Vagina (tissue), 2 donors: ENCODE data around the gene HIBCH. TPM values are rescaled to one million over a fixed set of nuclear protein-coding genes. Genes with fewer than 3 reads are reported as not detected.
"Not testable (repeated sequence)": the region's sequence is repeated elsewhere in the genome, so short reads cannot be mapped to it uniquely, and the experiment has no call there.

Source experiments
- DNase-seq, 2 donors: peaks; one replicate each; pipeline ENCODE4 v3.0.0-alpha.2; 2017; ENCODE audit errors: extremely low spot score in 2 of 2
- H3K27ac ChIP-seq: fragments of 200-600 bp; sonication (generic); one replicate; pipeline ENCODE4 v1.5.1; 2019
- H3K27me3 ChIP-seq: fragments of 200-600 bp; sonication (generic); one replicate; pipeline ENCODE4 v1.5.1; 2019
- H3K36me3 ChIP-seq, 2 donors: fragments of 200-600 bp; sonication (generic); one replicate each; pipeline ENCODE4 v1.5.1; 2017 to 2019
- H3K4me1 ChIP-seq: fragments of 200-600 bp; sonication (generic); one replicate; pipeline ENCODE4 v1.5.1; 2019
- H3K4me3 ChIP-seq, 2 donors: fragments of 200-600 bp; sonication (generic); 1 replicate in 1 of 2; 2 replicates in 1 of 2; pipeline ENCODE4 v1.5.1; 2016 to 2019
- H3K9me3 ChIP-seq: fragments of 200-600 bp; sonication (generic); one replicate; pipeline ENCODE4 v1.5.1; 2019
- POLR2A ChIP-seq, 2 donors: fragments of 450-650 bp; IDR thresholded peaks; one replicate each; pipeline ENCODE4 v1.6.1; 2017; ENCODE audit warnings: antibody characterized with exemption in 2 of 2, mild to moderate bottlenecking in 2 of 2, moderate library complexity in 2 of 2
- POLR2AphosphoS5 ChIP-seq, 2 donors: sonication (generic); formaldehyde crosslinking; IDR thresholded peaks; one replicate each; pipeline ENCODE4 v1.9.0; 2017; ENCODE audit warnings: antibody characterized with exemption in 2 of 2, mild to moderate bottlenecking in 2 of 2, low read depth in 1 of 2; ENCODE audit not compliant: insufficient read depth in 1 of 2
- intact Hi-C: fragments of 100-400 bp; cut with DNase I; formaldehyde crosslinking; loops from one replicate; pipeline ENCODE4 v1.15.1; 2023
- total RNA-seq: library from RNA; depleted of rRNA; stranded (reverse); fragments of >200 nt; gene quantifications from one replicate; pipeline ENCODE4 v1.2.3, GENCODE V29; 2016
- TF ChIP-seq, protein P1 (sequence below), 3 experiments: fragments of 450-650 bp in 2 of 3; fragments of 200-600 bp in 1 of 3; sonication (generic) in 1 of 3; IDR thresholded peaks; one replicate each; pipeline ENCODE4 v1.5.1; 2017 to 2019; ENCODE audit warnings: antibody characterized with exemption in 3 of 3, mild to moderate bottlenecking in 2 of 3, moderate library complexity in 2 of 3

Gene HIBCH
- total RNA-seq, 1 donor from 2014 or later: 25.0 TPM

DNA sequence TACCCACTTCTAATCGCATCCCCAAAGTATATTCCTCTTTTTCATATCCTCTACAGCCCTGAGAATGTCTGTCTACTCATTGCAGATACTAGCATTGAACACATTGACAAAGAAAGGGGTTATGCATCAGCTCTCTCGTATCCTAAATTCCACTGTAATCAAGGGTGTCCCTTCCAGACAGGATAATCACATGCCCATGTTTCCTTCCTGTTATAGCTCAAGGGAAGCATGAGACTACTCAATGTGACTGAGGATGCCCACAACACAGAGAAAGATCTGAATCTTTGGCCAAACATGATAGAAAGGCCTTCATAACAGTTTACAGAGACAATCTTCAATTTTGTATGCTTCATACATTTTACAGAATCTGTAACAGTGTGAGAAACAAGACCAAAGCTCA, 69.2 kb downstream of the HIBCH start:
- TF ChIP-seq POLR2AphosphoS5 (IDR thresholded peaks at IDR 0.05; ENCODE audit: insufficient read depth in 1 of 2, low read depth in 1 of 2) (no peak), POLR2A (IDR thresholded peaks at IDR 0.05) (no peak)
- TF ChIP-seq, protein P1, sequence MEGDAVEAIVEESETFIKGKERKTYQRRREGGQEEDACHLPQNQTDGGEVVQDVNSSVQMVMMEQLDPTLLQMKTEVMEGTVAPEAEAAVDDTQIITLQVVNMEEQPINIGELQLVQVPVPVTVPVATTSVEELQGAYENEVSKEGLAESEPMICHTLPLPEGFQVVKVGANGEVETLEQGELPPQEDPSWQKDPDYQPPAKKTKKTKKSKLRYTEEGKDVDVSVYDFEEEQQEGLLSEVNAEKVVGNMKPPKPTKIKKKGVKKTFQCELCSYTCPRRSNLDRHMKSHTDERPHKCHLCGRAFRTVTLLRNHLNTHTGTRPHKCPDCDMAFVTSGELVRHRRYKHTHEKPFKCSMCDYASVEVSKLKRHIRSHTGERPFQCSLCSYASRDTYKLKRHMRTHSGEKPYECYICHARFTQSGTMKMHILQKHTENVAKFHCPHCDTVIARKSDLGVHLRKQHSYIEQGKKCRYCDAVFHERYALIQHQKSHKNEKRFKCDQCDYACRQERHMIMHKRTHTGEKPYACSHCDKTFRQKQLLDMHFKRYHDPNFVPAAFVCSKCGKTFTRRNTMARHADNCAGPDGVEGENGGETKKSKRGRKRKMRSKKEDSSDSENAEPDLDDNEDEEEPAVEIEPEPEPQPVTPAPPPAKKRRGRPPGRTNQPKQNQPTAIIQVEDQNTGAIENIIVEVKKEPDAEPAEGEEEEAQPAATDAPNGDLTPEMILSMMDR (IDR thresholded peaks at IDR 0.05): no peak
- no peaks in the 10 kb centered on the region for H3K27me3 ChIP-seq
- H3K27ac ChIP-seq: no peak overlapping the region
- H3K9me3 ChIP-seq: no peaks in the 10 kb centered on the region
- H3K4me1 ChIP-seq: no peaks in the 10 kb centered on the region
- H3K4me3 ChIP-seq: no peak overlapping the region
- DNase-seq: no peak
- peaks cover 0 to 10% of the 10 kb centered on the region in 2 donors for H3K36me3 ChIP-seq
- intact Hi-C loops: no loop called here

DNA sequence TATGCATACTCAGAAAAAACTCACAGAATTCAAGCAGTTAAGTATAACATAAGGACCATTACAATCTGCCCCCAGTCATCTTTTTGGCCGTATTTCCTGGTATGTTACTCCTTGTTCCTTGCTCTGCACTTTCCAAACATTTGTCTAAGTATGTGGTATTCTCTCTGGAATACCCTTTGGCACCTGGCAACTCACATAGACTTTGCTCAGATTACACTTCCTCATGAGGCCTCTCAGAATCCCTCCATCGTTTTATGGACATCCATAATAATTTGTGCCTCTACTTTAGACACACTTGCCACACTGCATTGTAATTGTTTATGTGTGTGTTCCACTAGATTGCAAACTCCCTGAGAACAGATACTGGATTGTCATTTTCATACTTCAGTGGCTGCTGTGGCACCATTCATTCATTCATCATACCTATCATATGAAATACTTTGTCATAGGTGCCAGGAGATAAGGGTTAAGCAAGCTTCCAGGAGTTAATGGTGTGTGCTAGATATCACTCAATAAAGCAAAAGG, 84.0 kb downstream of the HIBCH start:
- Histone ChIP-seq H3K27me3 (no peaks in the 10 kb centered on the region), H3K27ac (no peak overlapping the region), H3K4me3 (no peak overlapping the region), H3K36me3 (peaks cover 0 to 7% of the 10 kb centered on the region in 2 donors), H3K4me1 (no peaks in the 10 kb centered on the region), H3K9me3 (no peaks in the 10 kb centered on the region)
- intact Hi-C loops: no loop called here
- DNase-seq: no peak
- no peak for TF ChIP-seq POLR2A (IDR thresholded peaks at IDR 0.05)

DNA sequence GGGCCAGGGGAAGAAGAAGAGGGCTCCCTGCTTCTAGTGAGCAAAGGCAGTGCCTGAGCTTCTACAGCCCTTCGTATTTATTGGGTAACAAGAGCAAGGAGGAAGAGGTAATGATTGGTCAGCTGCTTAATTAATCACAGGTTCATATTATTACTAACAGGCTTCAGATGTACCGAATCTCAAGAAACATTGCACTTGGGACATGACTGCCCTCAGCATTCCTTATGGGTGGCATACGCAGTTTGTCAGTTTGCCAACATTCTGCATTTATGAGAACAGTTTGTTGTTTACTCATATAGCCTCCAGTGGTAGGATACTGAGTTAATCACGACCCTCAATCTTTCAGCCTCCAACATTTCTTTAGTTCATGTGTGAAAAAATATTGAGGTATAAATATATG, 84.5 kb downstream of the HIBCH start:
- H3K9me3 ChIP-seq: no peaks in the 10 kb centered on the region
- no peak overlapping the region for H3K27ac ChIP-seq
- H3K4me1 ChIP-seq: no peaks in the 10 kb centered on the region
- H3K4me3 ChIP-seq: no peak overlapping the region
- DNase-seq: no peak
- peaks cover 0 to 7% of the 10 kb centered on the region in 2 donors for H3K36me3 ChIP-seq
- no peaks in the 10 kb centered on the region for H3K27me3 ChIP-seq
- TF ChIP-seq POLR2A (IDR thresholded peaks at IDR 0.05) (no peak), POLR2AphosphoS5 (IDR thresholded peaks at IDR 0.05; ENCODE audit: insufficient read depth in 1 of 2, low read depth in 1 of 2) (no peak)
- TF ChIP-seq, protein P1 (IDR thresholded peaks at IDR 0.05): no peak
- intact Hi-C loops: no loop called here

DNA sequence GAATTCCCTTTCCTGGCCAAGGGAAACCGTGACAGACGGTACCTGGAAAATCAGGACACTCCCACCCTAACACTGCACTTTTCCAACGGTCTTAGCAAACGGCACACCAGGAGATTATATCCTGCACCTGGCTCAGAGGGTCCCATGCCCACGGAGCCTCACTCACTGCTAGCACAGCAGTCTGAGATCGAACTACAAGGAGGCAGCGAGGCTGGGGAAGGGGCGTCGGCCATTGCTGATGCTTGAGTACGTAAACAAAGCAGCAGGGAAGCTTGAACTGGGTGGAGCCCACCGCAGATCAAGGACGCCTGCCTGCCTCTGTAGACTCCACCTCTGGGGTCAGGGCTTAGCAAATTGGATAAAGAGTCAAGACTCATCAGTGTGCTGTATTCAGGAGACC, 95.6 kb downstream of the HIBCH start:
- H3K9me3 ChIP-seq, H3K4me1 ChIP-seq, H3K27ac ChIP-seq, intact Hi-C loops, H3K4me3 ChIP-seq, DNase-seq, H3K27me3 ChIP-seq: not testable (repeated sequence)
- peaks cover 0 to 10% of the 10 kb centered on the region in 2 donors for H3K36me3 ChIP-seq

DNA sequence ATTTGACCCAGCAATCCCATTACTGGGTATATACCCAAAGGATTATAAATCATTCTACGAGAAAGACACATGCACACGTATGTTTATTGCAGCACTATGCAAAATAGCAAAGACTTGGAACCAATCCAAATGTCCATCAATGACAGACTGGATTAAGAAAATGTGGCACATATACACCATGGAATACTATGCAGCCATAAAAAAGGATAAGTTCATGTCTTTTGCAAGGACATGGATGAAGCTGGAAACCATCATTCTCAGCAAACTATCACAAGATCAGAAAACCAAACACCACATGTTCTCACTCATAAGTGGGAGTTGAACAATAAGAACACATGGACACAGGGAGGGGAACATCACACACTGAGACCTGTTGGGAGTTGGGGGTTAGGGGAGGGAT, 96.9 kb downstream of the HIBCH start:
- H3K9me3 ChIP-seq, H3K27ac ChIP-seq, DNase-seq, intact Hi-C loops, H3K4me3 ChIP-seq, H3K27me3 ChIP-seq, H3K4me1 ChIP-seq: not testable (repeated sequence)
- H3K36me3 ChIP-seq: peaks cover 0 to 10% of the 10 kb centered on the region in 2 donors

DNA sequence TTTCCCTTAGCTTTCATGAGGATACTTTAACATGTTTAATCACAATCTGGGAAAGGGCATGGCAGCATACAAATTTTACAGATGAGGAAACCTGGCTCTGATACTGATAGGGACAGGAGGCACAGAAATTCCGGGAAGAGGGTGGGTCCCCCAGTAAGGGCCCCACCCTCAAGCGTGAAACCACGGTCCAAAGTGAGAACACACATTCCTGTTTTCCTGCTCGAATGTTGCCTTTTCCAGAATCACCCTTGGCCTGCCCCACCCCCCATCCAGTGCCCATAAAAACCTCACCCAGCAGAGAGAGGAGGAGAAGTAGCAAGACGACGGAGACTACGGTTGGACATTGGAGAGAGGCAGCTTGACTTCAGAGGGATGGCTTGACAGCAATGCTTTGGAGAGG, 98.2 kb downstream of the HIBCH start:
- TF ChIP-seq POLR2AphosphoS5 (IDR thresholded peaks at IDR 0.05; ENCODE audit: insufficient read depth in 1 of 2, low read depth in 1 of 2): no peak
- TF ChIP-seq, protein P1 (IDR thresholded peaks at IDR 0.05): no peak
- TF ChIP-seq POLR2A (IDR thresholded peaks at IDR 0.05): no peak
- Histone ChIP-seq H3K9me3 (no peaks in the 10 kb centered on the region), H3K4me1 (peaks cover 13% of the 10 kb centered on the region), H3K27me3 (no peaks in the 10 kb centered on the region), H3K36me3 (peaks cover 0 to 10% of the 10 kb centered on the region in 2 donors), H3K4me3 (no peak overlapping the region), H3K27ac (no peak overlapping the region)
- DNase-seq: no peak
- intact Hi-C loops: no loop called here

DNA sequence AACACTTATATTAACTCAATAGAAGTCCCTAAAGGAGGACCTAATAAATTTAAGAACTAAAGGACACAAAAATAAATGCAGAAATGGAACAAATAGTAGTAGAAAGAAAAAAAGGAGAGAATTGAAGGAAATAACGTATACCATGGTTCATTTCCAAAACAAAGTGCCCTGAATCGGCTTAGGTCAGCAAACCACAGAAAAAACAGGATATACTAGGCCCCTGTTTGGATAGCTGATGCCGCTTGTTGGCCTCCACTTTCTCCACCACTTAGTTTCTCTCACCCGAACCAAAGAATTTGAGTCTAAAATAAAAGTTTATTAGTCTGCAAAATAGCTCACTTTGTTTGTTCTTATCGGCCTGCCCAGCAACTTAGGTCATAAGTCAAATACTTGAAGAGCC, 100.4 kb downstream of the HIBCH start:
- H3K27ac ChIP-seq: no peak overlapping the region

More for the DNA sequence above, 100.4 kb downstream of the HIBCH start:
- H3K4me1 ChIP-seq: peaks cover 33% of the 10 kb centered on the region
- intact Hi-C loops: no loop called here
- TF ChIP-seq POLR2AphosphoS5 (IDR thresholded peaks at IDR 0.05; ENCODE audit: insufficient read depth in 1 of 2, low read depth in 1 of 2) (no peak), POLR2A (IDR thresholded peaks at IDR 0.05) (no peak)
- TF ChIP-seq, protein P1 (IDR thresholded peaks at IDR 0.05): no peak
- no peak for DNase-seq
- no peak overlapping the region for H3K4me3 ChIP-seq
- H3K36me3 ChIP-seq: peaks cover 0 to 10% of the 10 kb centered on the region in 2 donors
- no peaks in the 10 kb centered on the region for H3K9me3 ChIP-seq
- H3K27me3 ChIP-seq: no peaks in the 10 kb centered on the region
